Activated T-cell treated with anti-CD3 and anti-CD28 coated beads for 1 hour (primary cell): ENCODE measurements around the gene PTTG2.
"Not testable (repeated sequence)": the region's sequence is repeated elsewhere in the genome, so short reads cannot be mapped to it uniquely, and the experiment has no call there.

Experiments
- DNase-seq: peaks from one replicate; pipeline ENCODE4 v3.0.0-alpha.2; 2020; ENCODE audit warnings: low read depth

Gene PTTG2

GRCh38 chr4:37956941-37957340, 3.3 kb upstream of the PTTG2 start:
- DNase-seq: no peak

GRCh38 chr4:37958932-37959331, 1.3 kb upstream of the PTTG2 start:
- DNase-seq: no peak

- DNase-seq: no peak
These were observed 667 bp downstream of the PTTG2 start for GRCh38 chr4:37960679-37961450.

GRCh38 chr4:37964734-37965457, 4.7 kb downstream of the PTTG2 start:
- no peak for DNase-seq

- no peak for DNase-seq
These were observed 5.8 kb downstream of the PTTG2 start for GRCh38 chr4:37966044-37966443.

- no peak for DNase-seq
These were observed 7.5 kb downstream of the PTTG2 start for GRCh38 chr4:37967736-37968135.

GRCh38 chr4:37968747-37969146, 8.5 kb downstream of the PTTG2 start:
- no peak for DNase-seq

GRCh38 chr4:37970702-37971101, 10.5 kb downstream of the PTTG2 start:
- DNase-seq: peak; percentile 38

GRCh38 chr4:37971202-37971601, 11.0 kb downstream of the PTTG2 start:
- DNase-seq: no peak

GRCh38 chr4:37973441-37973840, 13.2 kb downstream of the PTTG2 start:
- no peak for DNase-seq

GRCh38 chr4:37975321-37975822, 15.2 kb downstream of the PTTG2 start:
- DNase-seq: not testable (repeated sequence)

- DNase-seq: no peak
These were observed 16.3 kb downstream of the PTTG2 start for GRCh38 chr4:37976507-37976906.

- DNase-seq: peak; percentile 70
These were observed 16.8 kb downstream of the PTTG2 start for GRCh38 chr4:37976991-37977470.

GRCh38 chr4:37977471-37978247, 17.5 kb downstream of the PTTG2 start:
- DNase-seq: peak; percentile 68

- DNase-seq: peak; percentile 15
These were observed 18.2 kb downstream of the PTTG2 start for GRCh38 chr4:37978248-37978924.

GRCh38 chr4:37980246-37980645, 20.0 kb downstream of the PTTG2 start:
- no peak for DNase-seq

- no peak for DNase-seq
These were observed 21.2 kb downstream of the PTTG2 start for GRCh38 chr4:37981425-37981824.

- no peak for DNase-seq
These were observed 21.9 kb downstream of the PTTG2 start for GRCh38 chr4:37981844-37982720.

- DNase-seq: no peak
These were observed 22.5 kb downstream of the PTTG2 start for GRCh38 chr4:37982736-37983135.

- DNase-seq: no peak
These were observed 23.8 kb downstream of the PTTG2 start for GRCh38 chr4:37983951-37984350.
